ENCODE results near the gene DOCK1.

Gene DOCK1

DNA sequence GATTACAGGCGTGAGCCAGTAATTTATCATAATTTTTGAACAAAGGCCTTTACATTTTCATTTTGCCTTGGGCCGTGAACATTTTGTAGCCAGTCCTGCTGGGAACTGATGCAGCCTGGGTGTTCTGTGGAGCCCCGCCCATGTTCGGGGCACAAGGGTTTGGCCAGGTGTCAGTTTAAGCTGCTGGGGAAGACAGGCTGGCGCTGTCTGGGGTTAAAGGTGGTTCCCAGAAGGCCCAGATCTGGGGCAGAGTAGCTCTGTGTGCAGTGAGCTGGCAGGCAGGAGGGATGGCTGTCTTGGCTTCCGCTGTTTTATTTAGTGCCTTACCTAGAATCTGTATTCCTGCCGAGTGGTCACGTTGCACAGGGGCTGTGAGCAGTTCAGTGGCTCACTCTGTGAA lies 50.2 kb downstream of the DOCK1 start:
- TF ChIP-seq, protein P1, sequence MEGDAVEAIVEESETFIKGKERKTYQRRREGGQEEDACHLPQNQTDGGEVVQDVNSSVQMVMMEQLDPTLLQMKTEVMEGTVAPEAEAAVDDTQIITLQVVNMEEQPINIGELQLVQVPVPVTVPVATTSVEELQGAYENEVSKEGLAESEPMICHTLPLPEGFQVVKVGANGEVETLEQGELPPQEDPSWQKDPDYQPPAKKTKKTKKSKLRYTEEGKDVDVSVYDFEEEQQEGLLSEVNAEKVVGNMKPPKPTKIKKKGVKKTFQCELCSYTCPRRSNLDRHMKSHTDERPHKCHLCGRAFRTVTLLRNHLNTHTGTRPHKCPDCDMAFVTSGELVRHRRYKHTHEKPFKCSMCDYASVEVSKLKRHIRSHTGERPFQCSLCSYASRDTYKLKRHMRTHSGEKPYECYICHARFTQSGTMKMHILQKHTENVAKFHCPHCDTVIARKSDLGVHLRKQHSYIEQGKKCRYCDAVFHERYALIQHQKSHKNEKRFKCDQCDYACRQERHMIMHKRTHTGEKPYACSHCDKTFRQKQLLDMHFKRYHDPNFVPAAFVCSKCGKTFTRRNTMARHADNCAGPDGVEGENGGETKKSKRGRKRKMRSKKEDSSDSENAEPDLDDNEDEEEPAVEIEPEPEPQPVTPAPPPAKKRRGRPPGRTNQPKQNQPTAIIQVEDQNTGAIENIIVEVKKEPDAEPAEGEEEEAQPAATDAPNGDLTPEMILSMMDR (IDR thresholded peaks at IDR 0.05): no peak
- DNase-seq: no peak
- peak overlapping the region; percentile 81 for H3K27ac Mint-ChIP-seq

DNA sequence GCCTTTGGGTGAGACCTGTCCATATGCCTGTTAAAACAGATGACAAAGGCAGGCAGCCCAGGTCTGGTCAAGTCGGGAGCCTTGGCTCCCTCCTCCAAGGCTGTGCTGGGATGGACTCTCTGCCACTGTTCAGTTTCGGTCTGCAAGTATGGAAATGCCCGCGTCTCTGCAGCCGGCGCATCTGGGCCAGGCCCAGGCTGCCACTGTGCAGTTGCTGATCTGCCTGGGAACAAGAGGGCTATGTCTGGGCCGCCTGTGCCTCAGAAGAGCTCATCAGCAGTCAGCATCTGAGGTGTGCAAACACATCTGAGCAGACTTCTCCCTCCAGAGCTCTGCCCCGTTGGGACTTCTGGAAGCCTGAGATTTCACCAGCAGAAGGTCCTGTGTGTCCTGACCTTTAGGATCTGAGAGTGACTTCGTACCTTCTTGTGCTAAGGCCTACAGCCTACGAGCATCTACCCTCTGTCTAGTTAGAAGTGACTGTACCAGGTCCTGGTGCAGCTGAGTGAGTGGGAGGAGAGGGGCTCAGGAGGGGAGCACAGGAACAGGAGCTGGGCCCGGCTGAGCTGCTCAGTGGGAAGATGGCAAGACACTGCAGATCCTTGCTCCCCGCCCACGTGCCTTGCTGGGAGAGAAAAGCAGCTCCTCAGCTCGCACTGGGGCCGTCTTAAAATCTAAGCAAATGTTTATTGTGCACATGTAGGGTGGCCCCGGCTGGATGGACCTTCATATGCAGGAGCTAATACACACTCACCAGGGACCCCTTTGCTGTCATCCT lies 50.9 kb downstream of the DOCK1 start:
- H3K9me3 Mint-ChIP-seq: no peaks in the 10 kb centered on the region
- H3K4me3 Mint-ChIP-seq: no peak overlapping the region
- no peak for DNase-seq
- peaks cover 27% of the 10 kb centered on the region for H3K4me1 Mint-ChIP-seq
- peak overlapping the region; percentile 81 for H3K27ac Mint-ChIP-seq
- H3K36me3 Mint-ChIP-seq (ENCODE audit: low read depth): no peaks in the 10 kb centered on the region
- H3K27me3 Mint-ChIP-seq (ENCODE audit: low read depth, poor library complexity): peaks cover 4% of the 10 kb centered on the region
- TF ChIP-seq, protein P1 (IDR thresholded peaks at IDR 0.05): no peak

More for the DNA sequence above, 50.2 kb downstream of the DOCK1 start:
- Mint-ChIP-seq H3K27me3 (ENCODE audit: low read depth, poor library complexity) (peaks cover 4% of the 10 kb centered on the region), H3K4me1 (peaks cover 27% of the 10 kb centered on the region), H3K4me3 (no peak overlapping the region), H3K9me3 (no peaks in the 10 kb centered on the region), H3K36me3 (ENCODE audit: low read depth) (no peaks in the 10 kb centered on the region)

DNA sequence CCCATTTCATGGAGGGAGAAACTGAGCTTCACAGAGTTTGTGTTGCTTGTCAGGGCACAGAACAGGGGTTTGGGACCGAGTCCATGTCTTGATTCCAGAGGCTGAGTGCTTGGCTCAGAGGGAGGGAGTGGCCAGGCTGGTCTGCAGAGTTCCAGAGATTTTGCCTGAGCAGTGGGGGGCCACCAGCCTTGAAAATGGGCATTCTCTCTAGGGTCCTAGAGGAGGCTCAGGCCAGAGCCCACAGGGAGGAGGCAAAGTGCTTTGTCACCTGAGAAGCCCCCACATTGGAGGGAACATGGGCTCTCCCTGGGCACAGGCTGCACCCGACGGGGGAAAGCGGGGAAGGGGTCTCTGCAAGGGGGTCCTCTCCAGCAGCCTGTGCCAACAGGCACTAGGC lies 51.5 kb downstream of the DOCK1 start:
- no peak overlapping the region for H3K4me3 Mint-ChIP-seq
- H3K27ac Mint-ChIP-seq: no peak overlapping the region
- peaks cover 4% of the 10 kb centered on the region for H3K36me3 Mint-ChIP-seq (ENCODE audit: low read depth)
- H3K9me3 Mint-ChIP-seq: no peaks in the 10 kb centered on the region
- no peak for DNase-seq
- peaks cover 27% of the 10 kb centered on the region for H3K4me1 Mint-ChIP-seq
- TF ChIP-seq, protein P1 (IDR thresholded peaks at IDR 0.05): no peak
- peaks cover 4% of the 10 kb centered on the region for H3K27me3 Mint-ChIP-seq (ENCODE audit: low read depth, poor library complexity)

DNA sequence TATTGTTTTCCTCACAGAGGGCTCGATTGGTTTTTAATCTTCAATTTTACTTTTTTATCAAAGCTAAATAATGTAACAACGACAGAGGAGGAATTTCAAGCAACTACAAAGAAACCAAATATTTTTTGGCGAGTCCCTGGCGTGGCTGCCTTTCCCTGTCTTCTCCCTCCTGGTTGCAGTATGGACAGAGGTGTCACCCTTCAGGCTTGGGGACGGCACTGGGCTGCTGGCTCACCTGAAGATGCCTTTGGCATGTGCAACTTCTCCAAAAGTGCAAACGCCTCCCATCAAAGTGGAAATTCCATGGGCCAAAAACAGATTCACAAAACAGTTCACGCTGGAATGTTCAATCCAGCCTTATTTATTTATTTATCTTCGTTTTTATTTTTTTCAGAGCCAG lies 51.9 kb downstream of the DOCK1 start:
- peaks cover 27% of the 10 kb centered on the region for H3K4me1 Mint-ChIP-seq
- DNase-seq: no peak
- TF ChIP-seq, protein P1 (IDR thresholded peaks at IDR 0.05): no peak
- peak overlapping the region; percentile 43 for H3K27ac Mint-ChIP-seq
- peaks cover 4% of the 10 kb centered on the region for H3K36me3 Mint-ChIP-seq (ENCODE audit: low read depth)
- peaks cover 4% of the 10 kb centered on the region for H3K27me3 Mint-ChIP-seq (ENCODE audit: low read depth, poor library complexity)
- H3K9me3 Mint-ChIP-seq: no peaks in the 10 kb centered on the region
- H3K4me3 Mint-ChIP-seq: no peak overlapping the region

DNA sequence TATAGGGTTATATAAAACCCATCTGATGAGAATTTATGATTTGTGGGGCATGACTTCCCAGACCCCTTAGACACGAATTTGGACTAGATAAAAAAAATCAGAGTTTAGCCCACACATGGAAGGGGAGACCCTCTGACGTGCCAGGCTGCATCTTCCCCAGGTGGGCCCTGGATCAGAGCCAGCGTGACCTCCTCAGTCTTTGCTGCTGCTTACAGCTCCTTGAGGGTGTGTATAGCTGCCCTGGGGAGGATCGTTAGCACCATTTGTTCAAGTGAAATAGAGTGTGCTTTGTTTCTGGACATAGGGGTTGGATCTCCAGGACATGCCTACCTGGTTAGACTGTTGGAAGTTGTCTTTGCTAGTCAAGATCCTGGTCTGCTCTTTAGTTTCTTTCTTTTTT lies 54.2 kb downstream of the DOCK1 start:
- TF ChIP-seq, protein P1 (IDR thresholded peaks at IDR 0.05): no peak
- no peaks in the 10 kb centered on the region for H3K9me3 Mint-ChIP-seq
- peaks cover 2% of the 10 kb centered on the region for H3K27me3 Mint-ChIP-seq (ENCODE audit: low read depth, poor library complexity)
- H3K4me3 Mint-ChIP-seq: no peak overlapping the region
- peaks cover 4% of the 10 kb centered on the region for H3K36me3 Mint-ChIP-seq (ENCODE audit: low read depth)
- DNase-seq: no peak
- H3K4me1 Mint-ChIP-seq: peaks cover 36% of the 10 kb centered on the region
- no peak overlapping the region for H3K27ac Mint-ChIP-seq

All from nephron progenitor cell (in vitro differentiated cells).